HepG2 (cell line): ENCODE data around the gene GAL3ST2. TPM values are rescaled to one million over a fixed set of nuclear protein-coding genes. Genes with fewer than 3 reads are reported as not detected.

Experiments
- ATAC-seq: fragments of 200-7000 bp; cut with Tn5 transposase; 3 replicates; pipeline ENCODE4 v1.9.1; 2020; ENCODE audit warnings: mild to moderate bottlenecking, moderate library complexity
- BruUV-seq: library from RNA; stranded (reverse); fragments of 400-500 nt; replicated peaks from 2 replicates; lab custom pipeline; 2021; lab: Mats Ljungman, UMichigan
- CTCF ChIA-PET: fragments of 300-600 bp; formaldehyde crosslinking; extraction: SDS; loops from one replicate; lab custom pipeline; 2021; ENCODE audit warnings: low total read pairs, inconsistent platforms, low intra/inter-chr PET ratio; lab: Yijun Ruan, JAX
- POLR2A ChIA-PET: fragments of 350-600 bp; sonication (Branson Sonifier 250); formaldehyde crosslinking; loops from one replicate; lab custom pipeline; 2020; ENCODE audit warnings: antibody characterized with exemption, inconsistent platforms; lab: Yijun Ruan, JAX
- DNase-seq: peaks from one replicate; pipeline ENCODE4 v3.0.0-alpha.2; 2015; ENCODE audit warnings: low spot score
- FAIRE-seq: peaks from 3 replicates; lab custom pipeline; 2011; peaks lifted over from hg19 to GRCh38; lab: Jason Lieb, UNC
- H2AFZ ChIP-seq: one replicate; pipeline ENCODE4 v1.6.1; 2011; ENCODE audit warnings: low read length, inconsistent platforms
- H3K27ac ChIP-seq: fragments of 300-600 bp; 3 replicates; pipeline ENCODE4 v1.8.0; 2011; ENCODE audit warnings: mixed run types, mild to moderate bottlenecking, mixed read lengths, low read length, inconsistent platforms; ENCODE audit not compliant: insufficient read depth; ENCODE audit errors: extremely low read length
- H3K27me3 ChIP-seq, 2 experiments: fragments of 200-600 bp in 1 of 2; 2 replicates in 1 of 2; 3 replicates in 1 of 2; pipeline versions ENCODE4 v1.6.0 to v1.8.0; 2011; ENCODE audit warnings: low read length in 2 of 2, mild to moderate bottlenecking in 2 of 2, moderate library complexity in 2 of 2, inconsistent platforms in 1 of 2; ENCODE audit not compliant: insufficient read depth in 2 of 2, control insufficient read depth in 1 of 2
- H3K36me3 ChIP-seq, 2 experiments: fragments of 200-600 bp in 1 of 2; replicated peaks in 1 of 2; 2 replicates in 1 of 2; 3 replicates in 1 of 2; pipeline versions ENCODE4 v1.5.1 to v1.8.0; 2011; ENCODE audit warnings: low read length in 2 of 2, inconsistent platforms in 1 of 2; ENCODE audit not compliant: insufficient read depth in 2 of 2, control insufficient read depth in 1 of 2
- H3K4me1 ChIP-seq: 2 replicates; pipeline ENCODE4 v1.5.1; 2012; ENCODE audit warnings: low read length, inconsistent platforms; ENCODE audit not compliant: insufficient read depth
- H3K4me2 ChIP-seq: 2 replicates; pipeline ENCODE4 v1.6.0; 2011; ENCODE audit warnings: low read depth, low read length, inconsistent platforms
- H3K4me3 ChIP-seq, 3 experiments: fragments of 200-600 bp in 1 of 3; sonication (generic), shearing (Covaris generic) in 1 of 3; replicated peaks in 1 of 3; 2 replicates each; pipeline ENCODE4 v1.5.1; 2011 to 2016; ENCODE audit warnings: low read length in 3 of 3, inconsistent platforms in 2 of 3, low read depth in 2 of 3, mild to moderate bottlenecking in 2 of 3, control low read depth in 1 of 3, mixed read lengths in 1 of 3; ENCODE audit not compliant: insufficient read depth in 1 of 3
- H3K79me2 ChIP-seq: one replicate; pipeline ENCODE4 v1.6.1; 2011; ENCODE audit warnings: low read length, inconsistent platforms; ENCODE audit not compliant: insufficient read depth
- H3K9ac ChIP-seq: 2 replicates; pipeline ENCODE4 v1.6.0; 2011; ENCODE audit warnings: mild to moderate bottlenecking, low read depth, low read length, inconsistent platforms; ENCODE audit not compliant: insufficient read depth
- H3K9me3 ChIP-seq: 2 replicates; pipeline ENCODE4 v1.5.1; 2012; ENCODE audit warnings: mild to moderate bottlenecking, low read length
- H4K20me1 ChIP-seq: 2 replicates; pipeline ENCODE4 v1.6.0; 2011; ENCODE audit warnings: inconsistent platforms, mild to moderate bottlenecking, low read length, moderate library complexity; ENCODE audit not compliant: insufficient read depth
- AGO2 ChIP-seq: fragments of 200-400 bp; formaldehyde crosslinking; optimal IDR thresholded peaks from 2 replicates; pipeline ENCODE3; 2017; ENCODE audit warnings: mild to moderate bottlenecking, low read depth, low read length, moderate library complexity
- MIXL1 ChIP-seq: IDR thresholded peaks from 2 replicates; pipeline ENCODE4 v1.6.1; 2016
- ZNF12 ChIP-seq: sonication (generic); formaldehyde crosslinking; IDR thresholded peaks from 2 replicates; pipeline ENCODE4 v1.5.0; 2020; ENCODE audit warnings: missing genetic modification reagents
- ZNF350 ChIP-seq: sonication (generic); formaldehyde crosslinking; IDR thresholded peaks from 2 replicates; pipeline ENCODE4 v1.4.0; 2020; ENCODE audit warnings: mild to moderate bottlenecking, low read depth, missing genetic modification reagents, borderline replicate concordance
- ZNF577 ChIP-seq: sonication (generic); formaldehyde crosslinking; IDR thresholded peaks from 2 replicates; pipeline ENCODE4 v1.4.0; 2020; ENCODE audit warnings: mild to moderate bottlenecking, low read depth, missing genetic modification reagents, borderline replicate concordance
- ZNF780A ChIP-seq: sonication (generic); formaldehyde crosslinking; IDR thresholded peaks from 2 replicates; pipeline ENCODE4 v1.8.0; 2022; ENCODE audit warnings: mild to moderate bottlenecking, missing genetic modification reagents, moderate library complexity
- WGBS: methylation state at CpG from one replicate; pipeline ENCODE4 v1.1.6; 2017; ENCODE audit warnings: low lambda C conversion rate; 5-methylcytosine and 5-hydroxymethylcytosine counted together
- in situ Hi-C: cut with HindIII; loops from 2 replicates; pipeline ENCODE4 v1.10.0; 2017; ENCODE audit warnings: low pct_unique_long_range_greater_than_20kb; ENCODE audit not compliant: extremely low pct_ligation_motif_present
- intact Hi-C: fragments of 100-400 bp; cut with micrococcal nuclease; formaldehyde crosslinking; loops from one replicate; pipeline ENCODE4 v1.10.0; 2022; ENCODE audit not compliant: unreplicated experiment
- polyA plus RNA-seq, 8 experiments: library from polyadenylated mRNA; depleted of rRNA in 3 of 8; stranded (reverse) in 7 of 8; unstranded in 1 of 8; fragments of >200 nt; fragmentation: Illumina TruSeq in 4 of 8; extraction: Trizol in 4 of 8; gene quantifications; 2 replicates each; pipeline versions ENCODE4 v1.2.1 to v1.2.3, GENCODE V29; 2011 to 2016; ENCODE audit warnings: low read depth in 4 of 8, missing spikeins in 1 of 8, mixed read lengths in 1 of 8; ENCODE audit not compliant: insufficient read depth in 1 of 8
- total RNA-seq, 5 experiments: library from RNA; depleted of rRNA; stranded (reverse); fragments of >200 nt; fragmentation: Illumina TruSeq; extraction: Trizol; gene quantifications; 2 replicates each; pipeline ENCODE4 v1.2.3, GENCODE V29; 2016; ENCODE audit warnings: low read depth in 1 of 5

GAL3ST2 gene
- total and polyA plus RNA-seq, 2 of the 13 experiments (the other 11 are each of a cell fraction or from before 2014, with no cell fraction given) = 0.17 to 0.20 TPM

- WGBS = 93% methylated on average over 14 of the region's 14 CpGs
- Histone ChIP-seq H3K27me3 (no peaks in the 10 kb centered on the region), H3K36me3 (peaks cover 11 to 30% of the 10 kb centered on the region in 2 experiments)
- no peak for ATAC-seq
- CTCF ChIA-PET = no interaction called here
- TF ChIP-seq MIXL1 = no peak
- TF ChIP-seq ZNF350 (CRISPR knock-in tag) = no peak
- TF ChIP-seq ZNF12 (CRISPR knock-in tag) = peak; percentile 95
- TF ChIP-seq, all 625 proteins: peak for 1
- no peak for DNase-seq
- BruUV-seq = no TSS peak
- FAIRE-seq = no peak
- Histone ChIP-seq H3K4me3 (no peak overlapping the region), H3K9ac (no peak overlapping the region), H2AFZ (no peak overlapping the region), H3K4me1 (no peaks in the 10 kb centered on the region), H3K27ac (no peak overlapping the region), H3K9me3 (no peaks in the 10 kb centered on the region), H3K79me2 (no peaks in the 10 kb centered on the region), H3K4me2 (no peak overlapping the region), H4K20me1 (no peaks in the 10 kb centered on the region)
- in situ Hi-C loops (no loop called here), intact Hi-C loops (no loop called here)
- POLR2A ChIA-PET = no interaction called here
These were observed 24.4 kb upstream of the GAL3ST2 start for GRCh38 chr2:241752253-241752652.

- Histone ChIP-seq H3K79me2 (no peaks in the 10 kb centered on the region), H3K9me3 (no peaks in the 10 kb centered on the region), H3K4me3 (no peak overlapping the region), H3K36me3 (peaks cover 11 to 27% of the 10 kb centered on the region in 2 experiments), H3K27ac (no peak overlapping the region), H2AFZ (no peak overlapping the region), H3K4me1 (no peaks in the 10 kb centered on the region), H3K9ac (no peak overlapping the region), H3K4me2 (no peak overlapping the region), H3K27me3 (no peaks in the 10 kb centered on the region), H4K20me1 (no peaks in the 10 kb centered on the region)
- FAIRE-seq (no peak), DNase-seq (no peak), ATAC-seq (no peak)
- intact Hi-C loops (no loop called here), in situ Hi-C loops (no loop called here)
- ChIA-PET POLR2A (no interaction called here), CTCF (no interaction called here)
- TF ChIP-seq ZNF577 (CRISPR knock-in tag) = no peak
- no peak for TF ChIP-seq ZNF780A (CRISPR knock-in tag)
- TF ChIP-seq AGO2 = peak; percentile 7
- BruUV-seq = no TSS peak
- WGBS = 98% methylated on average over 16 of the region's 21 CpGs
These were observed 23.8 kb upstream of the GAL3ST2 start for GRCh38 chr2:241752689-241753276.
